ENCODE data around the gene PTPRD. TPM values are rescaled to one million over a fixed set of nuclear protein-coding genes. Genes with fewer than 3 reads are reported as not detected.

The PTPRD gene
- total RNA-seq, 1 experiment from 2014 or later, result 69.6 TPM

DNA sequence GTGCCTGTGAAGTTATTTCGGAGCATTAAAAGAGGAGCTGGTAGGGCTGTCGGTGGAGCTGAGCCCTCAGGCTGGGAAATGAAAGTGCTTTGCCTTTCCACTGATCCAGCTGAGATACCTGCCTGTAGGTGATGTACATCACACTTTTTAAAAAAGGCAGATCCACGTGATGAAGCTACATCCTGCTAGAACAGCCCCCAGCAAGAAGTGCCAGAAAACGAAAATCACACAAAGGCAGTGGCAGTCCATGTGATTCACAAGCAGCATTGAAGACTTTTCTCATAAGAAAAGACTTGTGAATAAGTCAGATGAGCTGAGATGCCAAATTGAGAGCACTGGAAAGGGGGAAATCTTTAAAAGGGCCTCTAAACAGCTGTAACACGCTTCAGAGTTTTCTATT lies 765.1 kb downstream of the PTPRD start:
- H3K4me3 Mint-ChIP-seq, result no peak overlapping the region
- ChIA-PET POLR2A (interaction anchor here (0.9 kb wide), 1 partner anchor 9 kb away, joined by 4 read pairs; no protein-coding TSS in a partner anchor), CTCF (interaction anchor here (3.0 kb wide), 1 partner anchor 95 kb away, joined by 8 read pairs; no protein-coding TSS in a partner anchor)
- DNase-seq (ENCODE audit: low spot score) (no peak), ATAC-seq (no peak)
- no peak overlapping the region for H3K27ac Mint-ChIP-seq
- no peaks in the 10 kb centered on the region for H3K9me3 Mint-ChIP-seq
- peaks cover 4% of the 10 kb centered on the region; the same call in 1 of the 2 replicates for H3K4me1 Mint-ChIP-seq
- TF ChIP-seq TEAD1 (CRISPR knock-in tag; IDR thresholded peaks at IDR 0.05) (no peak), GTF2I (CRISPR knock-in tag; conservative IDR thresholded peaks at IDR 0.05) (no peak), ZBTB43 (CRISPR knock-in tag; IDR thresholded peaks at IDR 0.05) (no peak), CBFB (CRISPR knock-in tag; IDR thresholded peaks at IDR 0.05; ENCODE audit: low read depth) (no peak), RELA (CRISPR knock-in tag; IDR thresholded peaks at IDR 0.05; ENCODE audit: borderline replicate concordance) (no peak)
- TF ChIP-seq, protein P1, sequence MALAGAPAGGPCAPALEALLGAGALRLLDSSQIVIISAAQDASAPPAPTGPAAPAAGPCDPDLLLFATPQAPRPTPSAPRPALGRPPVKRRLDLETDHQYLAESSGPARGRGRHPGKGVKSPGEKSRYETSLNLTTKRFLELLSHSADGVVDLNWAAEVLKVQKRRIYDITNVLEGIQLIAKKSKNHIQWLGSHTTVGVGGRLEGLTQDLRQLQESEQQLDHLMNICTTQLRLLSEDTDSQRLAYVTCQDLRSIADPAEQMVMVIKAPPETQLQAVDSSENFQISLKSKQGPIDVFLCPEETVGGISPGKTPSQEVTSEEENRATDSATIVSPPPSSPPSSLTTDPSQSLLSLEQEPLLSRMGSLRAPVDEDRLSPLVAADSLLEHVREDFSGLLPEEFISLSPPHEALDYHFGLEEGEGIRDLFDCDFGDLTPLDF (CRISPR knock-in tag; IDR thresholded peaks at IDR 0.05), result no peak
- H3K36me3 Mint-ChIP-seq, result no peaks in the 10 kb centered on the region
- no peaks in the 10 kb centered on the region for H3K27me3 Mint-ChIP-seq (ENCODE audit: low read depth)

GRCh38 chr9:9846557-9846956 lies 766.2 kb downstream of the PTPRD start:
- H3K4me1 Mint-ChIP-seq, result peaks cover 4% of the 10 kb centered on the region; the same call in 1 of the 2 replicates
- H3K27ac Mint-ChIP-seq, result no peak overlapping the region
- DNase-seq (ENCODE audit: low spot score) (no peak), ATAC-seq (no peak)
- ChIA-PET CTCF (interaction anchor here (0.6 to 3.0 kb wide), 2 partner anchors 17 to 96 kb away, joined by 3 to 8 read pairs; no protein-coding TSS in a partner anchor), POLR2A (no interaction called here)
- no peak overlapping the region for H3K4me3 Mint-ChIP-seq
- H3K27me3 Mint-ChIP-seq (ENCODE audit: low read depth), result no peaks in the 10 kb centered on the region
- H3K36me3 Mint-ChIP-seq, result no peaks in the 10 kb centered on the region
- TF ChIP-seq GRHL2 (CRISPR knock-in tag; IDR thresholded peaks at IDR 0.05; ENCODE audit: insufficient replicate concordance, severe bottlenecking), result no peak
- TF ChIP-seq CDX4 (CRISPR knock-in tag; IDR thresholded peaks at IDR 0.05; ENCODE audit: borderline replicate concordance), result no peak
- no peak for TF ChIP-seq AFF4 (CRISPR knock-in tag; IDR thresholded peaks at IDR 0.05; ENCODE audit: borderline replicate concordance)
- no peak for TF ChIP-seq JAZF1 (CRISPR knock-in tag; IDR thresholded peaks at IDR 0.05)
- TF ChIP-seq PRRX2 (CRISPR knock-in tag; IDR thresholded peaks at IDR 0.05), result no peak
- no peak for TF ChIP-seq NFATC4 (CRISPR knock-in tag; IDR thresholded peaks at IDR 0.05)
- no peak for TF ChIP-seq SMAD3 (CRISPR knock-in tag; IDR thresholded peaks at IDR 0.05; ENCODE audit: borderline replicate concordance)
- no peak for TF ChIP-seq ZBTB21 (CRISPR knock-in tag; IDR thresholded peaks at IDR 0.05; ENCODE audit: borderline replicate concordance)
- TF ChIP-seq USF2 (CRISPR knock-in tag; IDR thresholded peaks at IDR 0.05), result no peak
- TF ChIP-seq ZMAT4 (CRISPR knock-in tag; IDR thresholded peaks at IDR 0.05), result no peak
- TF ChIP-seq, protein P2, sequence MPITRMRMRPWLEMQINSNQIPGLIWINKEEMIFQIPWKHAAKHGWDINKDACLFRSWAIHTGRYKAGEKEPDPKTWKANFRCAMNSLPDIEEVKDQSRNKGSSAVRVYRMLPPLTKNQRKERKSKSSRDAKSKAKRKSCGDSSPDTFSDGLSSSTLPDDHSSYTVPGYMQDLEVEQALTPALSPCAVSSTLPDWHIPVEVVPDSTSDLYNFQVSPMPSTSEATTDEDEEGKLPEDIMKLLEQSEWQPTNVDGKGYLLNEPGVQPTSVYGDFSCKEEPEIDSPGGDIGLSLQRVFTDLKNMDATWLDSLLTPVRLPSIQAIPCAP (CRISPR knock-in tag; IDR thresholded peaks at IDR 0.05), result no peak
- no peak for TF ChIP-seq CREB1 (CRISPR knock-in tag; IDR thresholded peaks at IDR 0.05)
- H3K9me3 Mint-ChIP-seq, result no peaks in the 10 kb centered on the region
